ENCODE results near the gene RELN. TPM values are rescaled to one million over a fixed set of nuclear protein-coding genes. Genes with fewer than 3 reads are reported as not detected.

Gene RELN
- total RNA-seq, 2 experiments from 2014 or later, result not detected

DNA sequence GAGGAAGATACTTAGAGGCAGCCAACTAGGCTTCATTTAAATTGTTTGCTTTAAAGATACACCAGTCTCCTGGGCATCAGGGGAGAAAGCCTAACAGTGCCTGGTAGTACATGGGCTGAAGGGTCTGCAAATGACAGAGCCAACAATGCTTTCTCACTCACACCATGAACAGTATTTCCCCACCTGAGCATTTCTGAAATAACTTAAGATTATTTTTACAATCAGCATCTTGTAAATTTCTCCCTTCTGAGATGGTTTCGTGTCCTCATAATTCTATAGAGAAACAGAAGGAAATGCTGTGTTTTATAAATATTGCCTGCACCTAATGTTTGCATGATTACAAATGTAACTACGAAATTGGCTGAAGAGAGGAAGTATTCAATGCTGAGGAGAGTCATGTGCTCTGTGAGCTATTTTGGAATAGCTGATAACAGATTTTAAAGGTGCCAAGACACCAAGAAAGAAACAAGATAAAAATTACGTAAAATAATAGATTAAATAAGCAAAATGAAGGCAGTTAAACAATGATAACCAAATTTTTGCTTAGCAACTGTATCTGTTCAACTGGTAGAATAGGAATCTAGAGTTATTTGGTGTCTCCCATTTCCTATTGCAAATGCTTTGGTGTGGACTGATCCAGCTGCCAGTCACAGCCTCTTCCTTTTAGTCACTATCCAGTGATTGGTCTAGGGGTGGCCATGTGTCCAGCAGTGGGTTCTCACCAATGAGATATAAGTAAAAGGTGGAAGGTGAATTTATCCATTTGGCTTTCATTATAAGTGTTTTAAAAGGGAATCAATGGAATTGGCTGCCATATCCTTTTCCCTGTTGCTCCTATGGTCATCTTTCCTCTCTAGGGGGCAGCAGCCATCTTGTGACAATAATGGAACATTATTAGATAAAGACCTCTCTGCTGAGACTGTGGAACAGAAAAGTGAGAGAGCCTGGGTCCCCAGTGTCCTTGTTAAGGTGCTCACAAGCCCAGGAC, 375.5 kb downstream of the RELN start:
- Mint-ChIP-seq H3K27ac (no peak overlapping the region), H3K4me1 (no peaks in the 10 kb centered on the region), H3K27me3 (peaks cover 3% of the 10 kb centered on the region), H3K4me3 (no peak overlapping the region), H3K9me3 (no peaks in the 10 kb centered on the region), H3K36me3 (no peaks in the 10 kb centered on the region)
- no peak for DNase-seq
- POLR2A ChIA-PET, result no interaction called here
- ATAC-seq (ENCODE audit: low read depth), result no peak

DNA sequence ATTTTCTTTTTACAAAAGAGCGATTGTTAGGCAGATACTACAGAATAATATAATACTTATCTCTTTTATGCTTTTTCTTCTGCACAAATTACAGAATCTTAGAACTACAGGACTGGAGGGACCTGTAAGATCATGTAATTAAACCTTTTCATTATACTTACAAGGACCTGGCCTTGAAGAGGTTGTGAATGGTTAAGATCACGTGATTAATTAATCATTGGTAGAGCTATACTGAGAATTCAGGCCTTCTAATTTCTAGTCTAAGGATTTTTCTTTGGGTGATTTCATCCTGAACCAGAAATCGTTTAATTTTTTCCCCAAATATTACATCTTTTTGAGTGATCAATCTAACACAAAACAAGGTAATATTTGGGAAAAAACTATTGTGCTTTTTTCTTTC, 379.7 kb downstream of the RELN start:
- no peak for DNase-seq
- Mint-ChIP-seq H3K4me3 (no peak overlapping the region), H3K36me3 (no peaks in the 10 kb centered on the region), H3K9me3 (no peaks in the 10 kb centered on the region), H3K4me1 (no peaks in the 10 kb centered on the region), H3K27ac (no peak overlapping the region), H3K27me3 (peaks cover 3% of the 10 kb centered on the region)
- POLR2A ChIA-PET, result no interaction called here
- no peak for ATAC-seq (ENCODE audit: low read depth)

DNA sequence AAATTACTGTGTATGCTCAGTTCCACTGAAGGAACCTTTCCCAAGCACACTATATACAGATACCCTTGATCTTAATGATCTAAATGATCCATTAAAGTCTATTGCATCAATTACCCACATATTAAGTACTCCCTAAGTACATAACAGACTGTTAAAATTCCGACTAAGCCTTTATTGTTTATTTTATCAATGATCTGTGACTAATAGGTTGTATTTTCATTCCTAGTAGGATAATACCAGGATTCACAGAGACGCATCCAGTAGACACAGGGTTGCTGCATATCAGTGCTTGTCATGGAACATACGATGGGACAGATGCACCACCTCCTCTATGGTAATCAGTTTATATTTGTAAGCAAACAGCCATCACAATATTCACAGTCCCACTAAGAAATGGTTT, 383.8 kb downstream of the RELN start:
- H3K4me3 Mint-ChIP-seq, result no peak overlapping the region
- POLR2A ChIA-PET, result interaction anchor here (0.6 kb wide), 1 partner anchor 28 kb away, joined by 3 read pairs; no protein-coding TSS in a partner anchor
- ATAC-seq (ENCODE audit: low read depth) (no peak), DNase-seq (no peak)
- no peaks in the 10 kb centered on the region for H3K9me3 Mint-ChIP-seq
- no peaks in the 10 kb centered on the region for H3K4me1 Mint-ChIP-seq
- H3K27me3 Mint-ChIP-seq, result no peaks in the 10 kb centered on the region
- H3K27ac Mint-ChIP-seq, result no peak overlapping the region
- H3K36me3 Mint-ChIP-seq, result no peaks in the 10 kb centered on the region

DNA sequence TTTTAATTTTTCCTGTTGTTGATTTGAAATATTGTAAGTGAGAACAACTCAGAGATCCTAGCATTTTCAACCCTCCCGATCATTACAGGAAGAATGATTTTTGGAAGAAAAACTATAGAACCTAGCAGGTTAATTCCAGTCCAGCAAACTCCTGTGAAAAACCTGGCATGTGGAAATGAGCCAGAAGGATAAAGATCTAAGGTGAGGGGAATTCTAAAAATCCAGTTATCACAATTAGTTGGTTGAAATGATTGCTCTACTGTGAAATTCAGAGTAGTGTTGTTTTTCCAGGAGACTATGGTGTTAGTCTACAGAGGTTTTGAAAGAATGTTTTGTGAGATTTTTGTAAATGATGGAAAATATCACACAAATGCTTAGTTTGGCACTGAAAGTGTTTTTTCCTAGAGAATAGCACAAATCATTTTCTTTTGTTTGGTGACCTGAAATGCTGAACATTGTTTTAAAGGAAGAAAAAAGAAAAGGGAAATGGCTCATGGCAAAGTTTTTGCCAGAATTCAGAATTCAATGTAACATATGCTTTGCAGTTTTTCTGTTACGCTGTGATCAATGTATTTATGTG, 391.0 kb downstream of the RELN start:
- H3K27me3 Mint-ChIP-seq, result peaks cover 10% of the 10 kb centered on the region
- ATAC-seq (ENCODE audit: low read depth) (no peak), DNase-seq (no peak)
- POLR2A ChIA-PET, result no interaction called here
- no peak overlapping the region for H3K27ac Mint-ChIP-seq
- no peaks in the 10 kb centered on the region for H3K9me3 Mint-ChIP-seq
- H3K4me1 Mint-ChIP-seq, result no peaks in the 10 kb centered on the region
- no peaks in the 10 kb centered on the region for H3K36me3 Mint-ChIP-seq
- no peak overlapping the region for H3K4me3 Mint-ChIP-seq

DNA sequence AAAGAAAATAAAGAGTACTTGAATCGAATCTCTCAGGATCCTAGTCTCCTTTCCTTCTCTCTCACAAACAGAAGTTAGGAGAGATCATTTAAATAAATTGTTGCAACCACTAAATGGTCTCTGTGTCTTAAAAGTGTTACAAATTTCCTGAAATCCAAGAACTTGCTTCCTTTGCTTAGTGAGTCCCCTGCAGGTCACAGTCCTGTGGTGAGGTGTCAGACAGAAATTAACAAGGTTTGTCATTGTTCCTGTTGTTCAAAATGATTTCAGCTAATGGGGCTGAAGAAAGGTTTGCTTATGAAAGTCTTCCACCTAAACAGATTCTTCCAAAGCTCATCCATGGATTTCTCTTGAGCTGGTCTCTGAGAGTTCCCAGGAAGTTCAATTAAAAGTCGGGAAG, 391.9 kb downstream of the RELN start:
- POLR2A ChIA-PET, result no interaction called here
- DNase-seq, result no peak
- ATAC-seq (ENCODE audit: low read depth), result no peak
- Mint-ChIP-seq H3K4me3 (no peak overlapping the region), H3K36me3 (no peaks in the 10 kb centered on the region), H3K27ac (no peak overlapping the region), H3K9me3 (no peaks in the 10 kb centered on the region), H3K27me3 (peaks cover 11% of the 10 kb centered on the region), H3K4me1 (no peaks in the 10 kb centered on the region)

DNA sequence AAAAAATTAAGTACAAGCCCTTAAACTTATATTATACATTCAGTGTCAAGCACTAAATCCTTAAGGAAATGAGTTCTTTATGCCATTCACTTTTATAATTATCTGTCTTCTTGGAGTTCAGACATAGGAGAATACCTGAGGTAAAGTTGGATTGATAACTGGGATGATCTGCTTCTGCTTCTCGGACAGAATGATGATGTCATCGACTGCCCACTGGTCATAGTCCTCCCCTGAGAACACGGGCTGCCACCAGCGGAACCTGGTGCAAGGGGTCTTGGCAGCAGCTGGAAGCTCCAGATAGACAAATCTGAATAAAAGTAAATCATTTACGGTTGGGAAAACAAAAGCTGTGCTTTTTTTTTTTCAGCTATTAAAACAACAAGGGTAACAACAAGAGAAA, 395.3 kb downstream of the RELN start:
- ATAC-seq (ENCODE audit: low read depth), result no peak
- POLR2A ChIA-PET, result no interaction called here
- Mint-ChIP-seq H3K36me3 (no peaks in the 10 kb centered on the region), H3K4me1 (no peaks in the 10 kb centered on the region), H3K4me3 (no peak overlapping the region), H3K27ac (no peak overlapping the region), H3K9me3 (no peaks in the 10 kb centered on the region), H3K27me3 (peaks cover 4% of the 10 kb centered on the region)
- no peak for DNase-seq

DNA sequence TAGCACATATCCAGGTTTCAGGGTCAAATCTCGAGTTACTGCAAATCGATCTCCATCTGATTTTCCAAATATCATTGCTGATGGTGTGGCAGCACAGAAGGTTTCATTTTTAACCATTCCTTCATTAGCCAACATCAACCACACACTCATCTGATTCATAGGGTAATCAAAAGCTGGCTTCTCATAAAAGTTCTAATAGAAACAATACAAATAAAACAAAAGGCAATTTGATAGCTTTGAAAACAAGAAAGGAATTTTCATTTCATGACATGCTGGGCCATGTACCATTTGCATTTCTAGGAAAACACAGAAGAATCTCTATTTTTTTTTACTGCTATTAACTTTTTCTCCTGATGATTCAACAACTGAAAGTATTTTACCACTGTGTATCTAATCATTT, 395.8 kb downstream of the RELN start:
- no peaks in the 10 kb centered on the region for H3K36me3 Mint-ChIP-seq
- no peak for ATAC-seq (ENCODE audit: low read depth)
- H3K9me3 Mint-ChIP-seq, result no peaks in the 10 kb centered on the region

DNA sequence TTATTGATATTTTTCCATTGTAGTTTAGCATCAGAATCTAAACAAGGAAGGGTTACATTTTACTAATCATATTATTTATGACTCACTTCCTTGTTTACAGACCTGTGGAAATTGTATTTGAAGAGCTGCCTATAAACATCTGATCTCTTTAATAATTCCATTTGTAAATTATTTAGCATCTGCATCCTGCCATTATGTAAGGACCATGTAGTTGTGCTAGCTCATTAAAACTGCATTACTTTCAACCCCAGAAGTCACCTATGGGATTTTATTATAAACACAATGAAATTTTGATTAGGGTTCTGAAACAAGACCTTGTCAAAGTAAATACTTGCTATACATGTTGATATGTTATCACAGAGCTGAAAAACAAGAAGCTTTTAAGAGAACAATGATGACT, 396.6 kb downstream of the RELN start:
- Mint-ChIP-seq H3K4me3 (no peak overlapping the region), H3K36me3 (no peaks in the 10 kb centered on the region), H3K9me3 (no peaks in the 10 kb centered on the region), H3K27me3 (peaks cover 4% of the 10 kb centered on the region), H3K4me1 (no peaks in the 10 kb centered on the region), H3K27ac (no peak overlapping the region)
- DNase-seq, result no peak
- no peak for ATAC-seq (ENCODE audit: low read depth)
- POLR2A ChIA-PET, result no interaction called here

More for the DNA sequence above, 395.8 kb downstream of the RELN start:
- no peak overlapping the region for H3K4me3 Mint-ChIP-seq
- POLR2A ChIA-PET, result no interaction called here
- DNase-seq, result no peak
- H3K27ac Mint-ChIP-seq, result no peak overlapping the region
- no peaks in the 10 kb centered on the region for H3K4me1 Mint-ChIP-seq
- peaks cover 4% of the 10 kb centered on the region for H3K27me3 Mint-ChIP-seq

DNA sequence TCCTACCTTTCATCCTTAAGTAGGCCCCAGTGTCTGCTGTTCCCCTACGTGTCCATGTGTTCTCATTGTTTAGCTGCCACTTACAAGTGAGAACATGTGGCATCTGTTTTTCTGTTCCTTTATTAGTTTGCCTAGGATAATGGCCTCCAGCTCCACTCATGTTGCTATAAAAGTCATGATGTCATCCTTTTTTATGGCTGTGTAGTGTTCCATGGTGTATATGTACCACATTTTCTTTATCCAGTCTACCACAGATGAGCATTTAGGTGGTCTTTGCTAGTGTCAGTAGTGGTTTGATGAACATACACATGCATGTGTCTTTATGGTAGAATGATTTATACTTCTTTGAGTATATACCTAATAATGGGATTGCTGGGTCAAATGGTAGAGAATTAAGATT, 397.3 kb downstream of the RELN start:
- Mint-ChIP-seq H3K9me3 (no peaks in the 10 kb centered on the region), H3K4me1 (no peaks in the 10 kb centered on the region), H3K27me3 (peaks cover 4% of the 10 kb centered on the region), H3K36me3 (no peaks in the 10 kb centered on the region), H3K4me3 (no peak overlapping the region), H3K27ac (no peak overlapping the region)
- ATAC-seq (ENCODE audit: low read depth), result no peak
- POLR2A ChIA-PET, result no interaction called here
- DNase-seq, result no peak

DNA sequence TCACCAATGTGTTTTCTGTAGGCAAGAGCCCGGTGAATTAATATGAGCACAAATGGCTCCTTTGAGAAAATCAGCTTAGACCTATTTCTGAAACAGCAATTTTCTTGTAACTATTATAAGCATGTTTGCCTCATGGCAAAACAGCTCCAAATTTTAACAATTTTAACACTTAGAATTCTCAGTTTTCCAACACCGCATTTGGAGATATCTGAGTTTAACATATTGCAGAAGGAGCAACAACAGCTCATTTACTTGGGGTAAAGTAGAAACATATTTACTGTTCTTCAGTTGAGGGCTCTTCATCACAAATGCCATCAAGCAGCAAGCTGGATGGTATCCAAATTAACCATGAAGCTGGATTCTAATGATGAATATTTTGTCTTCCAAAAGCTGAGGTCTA, 409.4 kb downstream of the RELN start:
- Mint-ChIP-seq H3K4me1 (no peaks in the 10 kb centered on the region), H3K36me3 (no peaks in the 10 kb centered on the region), H3K27ac (no peak overlapping the region), H3K4me3 (no peak overlapping the region), H3K27me3 (peaks cover 16% of the 10 kb centered on the region), H3K9me3 (no peaks in the 10 kb centered on the region)
- POLR2A ChIA-PET, result no interaction called here
- no peak for DNase-seq
- ATAC-seq (ENCODE audit: low read depth), result no peak

DNA sequence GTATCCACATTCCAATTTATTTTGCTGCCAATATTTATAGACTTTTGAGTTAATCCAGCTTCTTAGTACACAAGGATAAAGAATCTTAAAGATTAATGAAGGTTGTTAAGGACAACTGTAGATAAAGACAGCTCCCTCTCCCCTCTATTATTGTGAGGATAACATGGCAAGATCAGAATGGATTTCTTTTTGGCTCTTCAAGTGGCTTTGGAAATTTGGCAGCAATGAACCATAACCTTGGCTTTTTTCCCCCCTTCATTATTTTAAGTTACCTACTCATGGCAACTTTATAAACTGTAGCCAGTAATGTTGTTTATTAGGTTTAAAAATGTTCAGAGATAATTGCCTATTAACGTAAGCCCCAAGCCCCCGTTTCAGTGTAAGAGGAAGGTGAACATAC, 412.4 kb downstream of the RELN start:
- POLR2A ChIA-PET, result no interaction called here
- DNase-seq, result no peak
- peaks cover 10% of the 10 kb centered on the region for H3K27me3 Mint-ChIP-seq
- H3K4me3 Mint-ChIP-seq, result no peak overlapping the region
- ATAC-seq (ENCODE audit: low read depth), result no peak
- H3K9me3 Mint-ChIP-seq, result no peaks in the 10 kb centered on the region
- no peaks in the 10 kb centered on the region for H3K4me1 Mint-ChIP-seq
- H3K36me3 Mint-ChIP-seq, result no peaks in the 10 kb centered on the region
- no peak overlapping the region for H3K27ac Mint-ChIP-seq

DNA sequence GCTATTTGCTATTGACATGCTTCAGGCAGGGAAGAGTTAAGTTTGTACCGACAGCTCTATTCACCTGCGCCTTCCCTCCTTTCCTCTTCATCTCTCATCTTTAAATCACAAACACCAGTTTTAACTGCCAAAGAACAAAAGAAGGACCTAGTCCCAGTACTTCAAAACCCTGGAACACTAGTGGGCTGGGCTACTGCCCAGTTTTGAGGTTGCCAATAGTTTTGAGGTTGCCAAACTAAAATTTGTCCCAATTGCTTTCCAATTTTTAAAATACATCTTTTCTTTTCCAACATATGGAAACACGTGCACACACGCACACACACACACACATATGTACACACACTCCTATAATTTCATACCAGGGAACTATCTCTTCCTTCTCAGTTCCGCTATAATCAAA, 412.8 kb downstream of the RELN start:
- DNase-seq (no peak), ATAC-seq (ENCODE audit: low read depth) (no peak)
- Mint-ChIP-seq H3K27me3 (peaks cover 10% of the 10 kb centered on the region), H3K4me1 (no peaks in the 10 kb centered on the region), H3K27ac (no peak overlapping the region), H3K9me3 (no peaks in the 10 kb centered on the region), H3K4me3 (no peak overlapping the region), H3K36me3 (no peaks in the 10 kb centered on the region)
- POLR2A ChIA-PET, result no interaction called here

DNA sequence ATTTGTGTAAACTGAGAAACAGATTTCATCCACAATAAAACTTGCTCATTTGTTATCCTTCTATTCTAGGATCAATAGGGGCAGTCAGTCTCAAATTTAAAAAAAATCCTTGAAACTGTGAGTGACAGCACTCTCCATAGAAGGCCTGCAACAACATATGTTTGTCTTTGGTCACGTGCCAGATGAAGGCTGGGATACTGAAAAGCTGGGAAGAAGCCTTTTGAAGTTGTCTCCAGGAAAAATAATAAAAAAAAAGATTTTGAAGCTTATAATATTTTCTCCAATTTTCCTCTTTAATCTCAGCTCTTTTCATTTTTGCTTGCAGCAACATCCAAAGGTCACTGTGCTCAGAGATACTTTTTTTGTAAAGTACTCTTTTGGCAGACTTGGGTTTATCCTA, 414.9 kb downstream of the RELN start:
- no peak overlapping the region for H3K4me3 Mint-ChIP-seq
- H3K36me3 Mint-ChIP-seq, result no peaks in the 10 kb centered on the region
- DNase-seq (no peak), ATAC-seq (ENCODE audit: low read depth) (no peak)
- POLR2A ChIA-PET, result no interaction called here
- no peaks in the 10 kb centered on the region for H3K9me3 Mint-ChIP-seq
- H3K27me3 Mint-ChIP-seq, result peaks cover 8% of the 10 kb centered on the region
- H3K27ac Mint-ChIP-seq, result no peak overlapping the region
- H3K4me1 Mint-ChIP-seq, result no peaks in the 10 kb centered on the region

DNA sequence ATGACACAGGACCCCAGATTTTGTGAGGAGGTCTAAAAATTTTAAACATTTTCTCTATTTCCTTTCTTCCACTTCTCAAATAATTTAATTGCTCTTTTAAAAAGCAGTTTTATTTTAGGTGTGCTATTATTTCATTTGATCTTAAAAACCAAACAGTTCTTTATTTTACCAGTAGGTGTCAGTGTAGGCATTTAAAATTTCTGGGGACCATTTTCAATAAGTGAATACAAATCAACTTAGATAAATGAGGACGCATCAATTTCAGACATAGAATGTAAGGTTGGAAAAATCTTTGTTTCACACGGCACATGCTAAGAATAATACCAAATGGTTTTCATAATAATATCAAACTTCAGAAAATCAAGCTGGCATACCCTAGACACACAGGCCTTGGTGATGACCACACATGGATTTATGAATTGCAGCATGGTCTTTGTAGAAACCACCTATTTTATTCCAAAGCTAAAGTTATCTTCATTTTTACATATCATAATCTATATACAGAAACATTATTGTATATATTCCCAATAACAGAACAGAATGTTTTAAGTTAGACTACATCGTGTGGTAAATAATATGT, 415.9 kb downstream of the RELN start:
- H3K4me1 Mint-ChIP-seq, result no peaks in the 10 kb centered on the region
- H3K36me3 Mint-ChIP-seq, result no peaks in the 10 kb centered on the region
- no peak overlapping the region for H3K4me3 Mint-ChIP-seq
- no peak overlapping the region for H3K27ac Mint-ChIP-seq
- POLR2A ChIA-PET, result no interaction called here
- no peak for ATAC-seq (ENCODE audit: low read depth)
- H3K9me3 Mint-ChIP-seq, result no peaks in the 10 kb centered on the region
- H3K27me3 Mint-ChIP-seq, result peaks cover 4% of the 10 kb centered on the region
- DNase-seq, result no peak

Measured in activated naive CD8-positive, alpha-beta T cell treated with anti-CD3 and anti-CD28 coated beads, Interleukin-2, amount 10 ng/mL, durations not matched to agents 7 days and 5 days (primary cell).